H1 (cell line): ENCODE data around the gene COLEC12. TPM values are rescaled to one million over a fixed set of nuclear protein-coding genes. Genes with fewer than 3 reads are reported as not detected.

ENCODE experiments used
- CHD1 ChIP-seq: IDR thresholded peaks from 2 replicates; pipeline ENCODE4 v1.6.1; 2012; ENCODE audit warnings: low read depth, low read length, improper control_type of control experiment
- CTBP2 ChIP-seq: IDR thresholded peaks from 2 replicates; pipeline ENCODE4 v1.7.0; 2011; ENCODE audit warnings: borderline replicate concordance, mild to moderate bottlenecking, moderate library complexity, mixed read lengths, low read length; ENCODE audit not compliant: insufficient read depth, insufficient read length
- polyA plus RNA-seq, 7 experiments: library from polyadenylated mRNA; depleted of rRNA in 3 of 7; stranded (reverse) in 5 of 7; unstranded in 2 of 7; fragments of >200 nt in 5 of 7; fragments of 200-250 nt in 2 of 7; gene quantifications; 1 replicate in 5 of 7; 2 replicates in 1 of 7; 4 replicates in 1 of 7; pipeline versions ENCODE4 v1.2.1 to v1.2.3, GENCODE V29; 2011 to 2013; ENCODE audit warnings: missing spikeins in 2 of 7, mixed read lengths in 2 of 7
- total RNA-seq: library from RNA; stranded (reverse); fragmentation: NEBNext Ultra II Directional; extraction: Animal tissue kit (Norgen Biotek cat#: 25700); gene quantifications from 2 replicates; pipeline ENCODE4 v1.2.1, GENCODE V29; 2021

The COLEC12 gene
- total and polyA plus RNA-seq, 2 of the 8 experiments (the other 6 are each of a cell fraction or from before 2014, with no cell fraction given) = 0.44 to 2.3 TPM

GRCh38 chr18:275486-275885 lies 225.0 kb downstream of the COLEC12 start (continued):
- TF ChIP-seq CTBP2 (no peak), CHD1 (no peak)
